ENCODE measurements around the gene PRKAR1A. TPM values are rescaled to one million over a fixed set of nuclear protein-coding genes. Genes with fewer than 3 reads are reported as not detected.

The PRKAR1A gene
- total RNA-seq, 1 donor from 2014 or later: 272 TPM

GRCh38 chr17:68539548-68540467 is 27.6 kb downstream of the PRKAR1A start:
- no peak overlapping the region for H3K4me3 Mint-ChIP-seq
- POLR2A ChIA-PET: interaction anchor here (1.5 kb wide), 1 partner anchor 28 kb away, joined by 3 read pairs; the partner anchor contains the start of gene PRKAR1A

DNA sequence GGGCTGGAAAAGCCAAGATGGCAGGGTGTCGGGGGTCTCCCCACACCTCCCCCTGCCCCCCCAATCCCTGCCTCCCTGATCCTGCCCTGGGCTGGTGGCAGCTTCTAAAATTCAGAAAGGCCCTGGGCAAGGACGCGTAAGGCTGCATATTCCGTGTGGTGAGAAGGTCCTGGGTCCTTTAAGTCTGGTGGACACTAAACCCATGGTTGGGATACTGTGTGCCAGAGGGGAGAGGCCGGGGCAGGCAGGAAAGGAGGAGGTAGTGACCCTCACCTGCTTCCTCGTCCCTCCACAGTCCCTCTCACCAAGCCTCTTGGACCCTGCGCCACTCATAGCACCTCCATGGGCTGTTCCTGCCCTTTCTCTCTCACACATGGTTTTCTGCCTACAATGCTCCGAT is 28.8 kb downstream of the PRKAR1A start:
- Mint-ChIP-seq H3K4me1 (peaks cover 15% of the 10 kb centered on the region), H3K27me3 (no peaks in the 10 kb centered on the region), H3K36me3 (ENCODE audit: low read depth) (peaks cover 43% of the 10 kb centered on the region), H3K4me3 (no peak overlapping the region), H3K27ac (no peak overlapping the region), H3K9me3 (no peaks in the 10 kb centered on the region)
- intact Hi-C loops (cut with micrococcal nuclease): no loop called here
- ChIA-PET CTCF (no interaction called here), POLR2A (no interaction called here)
- no peak for DNase-seq
- no peak for ATAC-seq (ENCODE audit: low read depth)
- no peak for TF ChIP-seq CTCF (IDR thresholded peaks at IDR 0.05)

More at GRCh38 chr17:68539548-68540467, 27.6 kb downstream of the PRKAR1A start:
- Mint-ChIP-seq H3K9me3 (no peaks in the 10 kb centered on the region), H3K27me3 (no peaks in the 10 kb centered on the region), H3K27ac (peak overlapping the region; percentile 61), H3K4me1 (peaks cover 15% of the 10 kb centered on the region), H3K36me3 (ENCODE audit: low read depth) (peaks cover 53% of the 10 kb centered on the region)
- intact Hi-C loops (cut with micrococcal nuclease): loop anchor here (1.0 to 5.0 kb wide), 3 partner anchors 221 to 707 kb away; no protein-coding TSS in a partner anchor
- DNase-seq (no peak), ATAC-seq (ENCODE audit: low read depth) (peak; percentile 72)
- no peak for TF ChIP-seq CTCF (IDR thresholded peaks at IDR 0.05)
- CTCF ChIA-PET: interaction anchor here (0.6 to 1.3 kb wide), 5 partner anchors 11 to 709 kb away, joined by 3 read pairs; no protein-coding TSS in a partner anchor

DNA sequence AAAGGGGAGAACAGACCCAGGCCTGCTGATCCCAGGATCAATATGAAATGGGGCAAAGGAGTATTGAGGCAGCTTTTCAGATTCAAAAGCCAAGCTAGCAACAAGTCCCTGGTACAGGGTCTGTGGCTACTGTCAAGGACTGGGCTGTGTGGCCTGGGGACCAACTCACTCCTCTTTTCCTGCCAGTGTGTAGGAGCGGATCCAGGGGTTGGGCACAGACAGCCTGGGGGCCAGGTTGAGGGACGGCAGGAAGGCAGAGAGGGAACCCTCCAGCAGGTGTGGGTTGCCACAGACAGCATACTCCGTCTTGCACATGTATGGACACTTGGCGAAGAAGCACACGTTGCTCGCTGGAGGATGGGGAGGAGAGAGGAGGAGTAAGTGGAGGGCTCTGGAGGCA is 29.6 kb downstream of the PRKAR1A start:
- POLR2A ChIA-PET: no interaction called here
- Mint-ChIP-seq H3K27ac (no peak overlapping the region), H3K4me1 (peaks cover 15% of the 10 kb centered on the region), H3K9me3 (no peaks in the 10 kb centered on the region), H3K4me3 (no peak overlapping the region), H3K36me3 (ENCODE audit: low read depth) (peaks cover 36% of the 10 kb centered on the region), H3K27me3 (no peaks in the 10 kb centered on the region)
- intact Hi-C loops (cut with micrococcal nuclease): no loop called here
- ATAC-seq (ENCODE audit: low read depth) (no peak), DNase-seq (no peak)
- no peak for TF ChIP-seq CTCF (IDR thresholded peaks at IDR 0.05)
- CTCF ChIA-PET: no interaction called here

DNA sequence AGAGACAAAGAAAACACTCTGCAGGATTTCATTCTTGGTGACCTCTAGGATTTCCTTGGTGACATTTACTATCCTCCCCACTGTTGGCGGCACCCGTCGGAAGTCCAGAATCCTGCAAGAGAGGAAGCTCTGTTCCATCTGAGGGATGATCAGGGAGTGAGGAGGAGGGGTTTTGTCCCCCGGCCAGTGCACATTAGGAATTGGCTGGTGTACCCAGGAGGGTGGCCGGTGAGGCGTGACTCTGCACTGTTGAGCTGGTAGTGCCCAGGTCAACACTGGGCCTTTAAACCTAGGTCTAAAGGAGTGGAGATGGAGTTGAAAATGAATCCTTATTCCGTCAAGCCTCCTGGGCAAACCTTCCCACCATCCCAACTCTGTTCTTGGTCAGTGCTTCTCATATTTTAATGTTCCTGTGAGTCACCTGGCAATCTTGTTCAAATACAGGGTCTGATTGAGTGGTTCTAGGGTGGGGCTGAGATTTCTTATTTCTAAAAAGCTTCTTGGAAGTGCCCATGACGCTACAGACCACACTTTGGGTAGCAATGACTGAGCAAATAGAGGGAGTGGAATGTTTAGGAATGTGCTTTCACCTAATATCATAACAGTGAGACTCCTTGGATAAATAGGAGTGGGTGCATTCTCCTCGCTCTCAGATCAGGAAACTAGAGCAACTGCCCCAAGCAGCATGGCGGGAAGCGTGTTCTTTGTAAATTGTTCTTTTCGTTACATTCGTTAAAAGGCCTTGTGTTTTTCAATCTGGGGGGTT is 30.7 kb downstream of the PRKAR1A start:
- Mint-ChIP-seq H3K36me3 (ENCODE audit: low read depth) (peaks cover 27% of the 10 kb centered on the region), H3K4me1 (peaks cover 15% of the 10 kb centered on the region), H3K9me3 (no peaks in the 10 kb centered on the region), H3K27me3 (no peaks in the 10 kb centered on the region), H3K27ac (no peak overlapping the region), H3K4me3 (no peak overlapping the region)
- ATAC-seq (ENCODE audit: low read depth): no peak
- intact Hi-C loops (cut with micrococcal nuclease): no loop called here
- TF ChIP-seq CTCF (IDR thresholded peaks at IDR 0.05): no peak
- CTCF ChIA-PET: no interaction called here
- DNase-seq: no peak
- POLR2A ChIA-PET: no interaction called here

Measured in activated B cell treated with CpG ODN at 0.5 μM for 24 hours (primary cell).